Right ventricle myocardium inferior (tissue), 1 donor: ENCODE data around the gene SLC12A7. TPM values are rescaled to one million over a fixed set of nuclear protein-coding genes. Genes with fewer than 3 reads are reported as not detected.
A peak's percentile ranks its signal among the peaks of the same experiment; 100 is the strongest.

Source experiments
- ATAC-seq: fragments of 200-7000 bp; cut with Tn5 transposase; one replicate; pipeline ENCODE4 v1.9.1; 2020; ENCODE audit warnings: mild to moderate bottlenecking, moderate library complexity
- DNase-seq: peaks from one replicate; pipeline ENCODE4 v3.0.0; 2021; ENCODE audit errors: missing footprints
- intact Hi-C: fragments of 100-400 bp; cut with DNase I; formaldehyde crosslinking; loops from one replicate; pipeline ENCODE4 v1.11.0; 2022
- total RNA-seq: library from RNA; stranded (reverse); fragmentation: NEBNext Ultra II Directional; extraction: Animal tissue kit (Norgen Biotek cat#: 25700); gene quantifications from one replicate; pipeline ENCODE4 v1.2.1, GENCODE V29; 2021
- donor health status: DM: no; HTN: yes; CAD: no; lungs with severe emphysema.

SLC12A7 gene
- total RNA-seq, 1 donor from 2014 or later, result 179 TPM

- DNase-seq (no peak), ATAC-seq (no peak)
- intact Hi-C loops, result no loop called here
Measured at GRCh38 chr5:1074816-1075554, 36.9 kb downstream of the SLC12A7 start.

GRCh38 chr5:1074226-1074625 is 37.6 kb downstream of the SLC12A7 start:
- DNase-seq (no peak), ATAC-seq (no peak)
- intact Hi-C loops, result no loop called here

- intact Hi-C loops, result no loop called here
- no peak for DNase-seq
- no peak for ATAC-seq
Measured at GRCh38 chr5:1073239-1074102, 38.4 kb downstream of the SLC12A7 start.

- intact Hi-C loops, result loop anchor here (2.0 kb wide), 1 partner anchor 23 kb away; no protein-coding TSS in a partner anchor
- DNase-seq (peak; percentile 44), ATAC-seq (no peak)
Measured at GRCh38 chr5:1069720-1070088, 42.2 kb downstream of the SLC12A7 start.

- intact Hi-C loops, result loop anchor here (2.0 kb wide), 1 partner anchor 24 kb away; no protein-coding TSS in a partner anchor
- DNase-seq (peak; percentile 65), ATAC-seq (peak; percentile 15)
Measured at GRCh38 chr5:1068895-1069719, 42.8 kb downstream of the SLC12A7 start.

GRCh38 chr5:1068204-1068894 is 43.5 kb downstream of the SLC12A7 start:
- DNase-seq (peak; percentile 83), ATAC-seq (peak; percentile 92)

GRCh38 chr5:1067141-1068121 is 44.4 kb downstream of the SLC12A7 start:
- peak; percentile 68 for DNase-seq
- ATAC-seq, result peak; percentile 49
- intact Hi-C loops, result loop anchor here (2.0 kb wide), 1 partner anchor 25 kb away; no protein-coding TSS in a partner anchor

More at GRCh38 chr5:1068204-1068894, 43.5 kb downstream of the SLC12A7 start:
- intact Hi-C loops, result loop anchor here (2.0 kb wide), 1 partner anchor 24 kb away; no protein-coding TSS in a partner anchor

- DNase-seq, result peak; percentile 55
- no peak for ATAC-seq
- intact Hi-C loops, result no loop called here
Measured at GRCh38 chr5:1066676-1067075, 45.2 kb downstream of the SLC12A7 start.

GRCh38 chr5:1065891-1066650 is 45.8 kb downstream of the SLC12A7 start:
- no peak for ATAC-seq
- intact Hi-C loops, result no loop called here
- peak; percentile 22 for DNase-seq

- DNase-seq, result peak; percentile 53
- intact Hi-C loops, result no loop called here
- no peak for ATAC-seq
Measured at GRCh38 chr5:1065143-1065750, 46.6 kb downstream of the SLC12A7 start.

- intact Hi-C loops, result no loop called here
- DNase-seq, result peak; percentile 58
- ATAC-seq, result no peak
Measured at GRCh38 chr5:1064383-1065142, 47.3 kb downstream of the SLC12A7 start.

- intact Hi-C loops, result no loop called here
- no peak for ATAC-seq
- peak; percentile 66 for DNase-seq
Measured at GRCh38 chr5:1063661-1064382, 48.0 kb downstream of the SLC12A7 start.

GRCh38 chr5:1062761-1063568 is 48.9 kb downstream of the SLC12A7 start:
- peak; percentile 62 for DNase-seq
- intact Hi-C loops, result no loop called here
- no peak for ATAC-seq

- intact Hi-C loops, result no loop called here
- ATAC-seq, result no peak
- no peak for DNase-seq
Measured at GRCh38 chr5:1061916-1062315, 49.9 kb downstream of the SLC12A7 start.
